Loucy (cell line): ENCODE results near the gene LRIG3.

Experiments used
- EZH2phosphoT487 ChIP-seq: fragments of 200-600 bp; IDR thresholded peaks from 2 replicates; pipeline ENCODE4 v1.6.1; 2018; ENCODE audit warnings: antibody characterized with exemption, mild to moderate bottlenecking, moderate library complexity, borderline replicate concordance
- TF ChIP-seq, protein P1 (sequence below): fragments of 200-600 bp; sonication (generic); conservative IDR thresholded peaks from 2 replicates; pipeline ENCODE4 v1.5.1; 2014; ENCODE audit warnings: mild to moderate bottlenecking, antibody characterized with exemption, low read length

- TF ChIP-seq, protein P1, sequence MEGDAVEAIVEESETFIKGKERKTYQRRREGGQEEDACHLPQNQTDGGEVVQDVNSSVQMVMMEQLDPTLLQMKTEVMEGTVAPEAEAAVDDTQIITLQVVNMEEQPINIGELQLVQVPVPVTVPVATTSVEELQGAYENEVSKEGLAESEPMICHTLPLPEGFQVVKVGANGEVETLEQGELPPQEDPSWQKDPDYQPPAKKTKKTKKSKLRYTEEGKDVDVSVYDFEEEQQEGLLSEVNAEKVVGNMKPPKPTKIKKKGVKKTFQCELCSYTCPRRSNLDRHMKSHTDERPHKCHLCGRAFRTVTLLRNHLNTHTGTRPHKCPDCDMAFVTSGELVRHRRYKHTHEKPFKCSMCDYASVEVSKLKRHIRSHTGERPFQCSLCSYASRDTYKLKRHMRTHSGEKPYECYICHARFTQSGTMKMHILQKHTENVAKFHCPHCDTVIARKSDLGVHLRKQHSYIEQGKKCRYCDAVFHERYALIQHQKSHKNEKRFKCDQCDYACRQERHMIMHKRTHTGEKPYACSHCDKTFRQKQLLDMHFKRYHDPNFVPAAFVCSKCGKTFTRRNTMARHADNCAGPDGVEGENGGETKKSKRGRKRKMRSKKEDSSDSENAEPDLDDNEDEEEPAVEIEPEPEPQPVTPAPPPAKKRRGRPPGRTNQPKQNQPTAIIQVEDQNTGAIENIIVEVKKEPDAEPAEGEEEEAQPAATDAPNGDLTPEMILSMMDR: no peak
- no peak for TF ChIP-seq EZH2phosphoT487
Observed at GRCh38 chr12:58926586-58926985, 6.3 kb upstream of the LRIG3 start.
